Mononuclear cell (primary cell): ENCODE results near the gene MRFAP1. TPM values are rescaled to one million over a fixed set of nuclear protein-coding genes. Genes with fewer than 3 reads are reported as not detected.
"Not testable (repeated sequence)": the region's sequence is repeated elsewhere in the genome, so short reads cannot be mapped to it uniquely, and the experiment has no call there.

Experiments used
- H3K27me3 ChIP-seq: 2 replicates; pipeline ENCODE4 v1.6.0; 2011; ENCODE audit warnings: low read length, control low read depth; ENCODE audit not compliant: insufficient read depth
- H3K4me1 ChIP-seq: 2 replicates; pipeline ENCODE4 v1.5.1; 2011; ENCODE audit warnings: mild to moderate bottlenecking, low read length, control low read depth; ENCODE audit not compliant: insufficient read depth
- H3K4me3 ChIP-seq: 2 replicates; pipeline ENCODE4 v1.5.1; 2011; ENCODE audit warnings: mild to moderate bottlenecking, low read length, moderate library complexity
- H3K9me3 ChIP-seq: 2 replicates; pipeline ENCODE4 v1.5.1; 2011; ENCODE audit warnings: low read depth, mild to moderate bottlenecking, control low read depth, low read length
- total RNA-seq: library from RNA; depleted of rRNA; stranded (reverse); fragments of >200 nt; gene quantifications from one replicate; pipeline ENCODE4 v1.2.3, GENCODE V29; 2012

Gene MRFAP1
- total RNA-seq, 1 donor = 77.9 TPM

DNA sequence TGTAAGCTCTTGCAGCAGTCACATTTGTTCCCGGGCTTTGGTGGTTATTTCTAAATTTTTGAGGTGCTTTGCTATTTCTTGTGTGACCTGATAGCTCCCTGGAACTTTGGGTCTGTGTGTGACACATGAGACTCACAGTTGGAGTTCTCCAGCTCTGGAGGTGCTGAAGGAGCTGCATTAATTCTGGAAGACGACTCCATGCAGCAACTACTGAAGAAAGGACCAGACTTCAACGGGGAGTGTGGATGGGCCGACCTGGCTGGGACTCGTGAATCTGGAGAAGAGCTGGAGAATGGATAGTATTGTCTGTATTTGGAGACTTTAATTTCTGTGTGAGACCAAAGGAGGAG is 1.5 kb downstream of the MRFAP1 start:
- H3K4me1 ChIP-seq = peaks cover 27% of the 10 kb centered on the region
- H3K27me3 ChIP-seq = no peaks in the 10 kb centered on the region
- peak overlapping the region; percentile 83 for H3K4me3 ChIP-seq
- no peaks in the 10 kb centered on the region for H3K9me3 ChIP-seq

DNA sequence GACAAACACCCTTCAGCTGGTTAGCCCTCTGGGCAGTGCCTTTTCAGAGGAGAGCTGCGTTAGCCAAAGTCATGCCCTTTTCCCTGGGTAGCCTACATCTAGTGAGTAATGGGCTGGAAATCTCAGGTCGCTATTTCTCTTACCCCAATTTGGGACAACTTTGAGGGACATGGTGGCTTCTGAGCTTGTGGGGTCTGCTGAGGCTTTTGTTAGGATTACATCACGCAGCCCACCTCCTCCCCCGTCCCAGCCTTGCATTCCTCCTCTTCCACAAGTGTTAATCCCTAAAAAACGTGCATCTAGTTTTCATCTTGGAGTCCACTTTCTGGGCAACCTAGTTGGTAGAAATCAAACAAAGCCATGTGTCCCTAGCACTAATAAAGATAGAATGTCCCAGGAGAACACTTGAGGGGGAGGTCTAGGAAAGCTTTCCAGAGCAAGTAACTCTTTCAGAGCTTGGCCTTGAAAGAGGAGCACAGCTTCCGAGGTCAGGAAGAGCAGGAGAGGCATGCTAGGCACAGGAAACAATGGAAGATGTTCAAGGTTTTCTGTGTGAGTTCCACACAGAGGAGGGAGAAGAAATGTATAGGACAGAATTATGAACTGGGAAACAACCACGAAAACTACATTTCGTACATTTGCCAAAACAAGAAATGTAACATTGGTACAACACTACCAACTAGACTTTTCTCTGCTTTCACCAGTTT is 2.8 kb downstream of the MRFAP1 start:
- no peaks in the 10 kb centered on the region for H3K27me3 ChIP-seq
- H3K9me3 ChIP-seq = no peaks in the 10 kb centered on the region
- no peak overlapping the region for H3K4me3 ChIP-seq
- H3K4me1 ChIP-seq = peaks cover 27% of the 10 kb centered on the region

DNA sequence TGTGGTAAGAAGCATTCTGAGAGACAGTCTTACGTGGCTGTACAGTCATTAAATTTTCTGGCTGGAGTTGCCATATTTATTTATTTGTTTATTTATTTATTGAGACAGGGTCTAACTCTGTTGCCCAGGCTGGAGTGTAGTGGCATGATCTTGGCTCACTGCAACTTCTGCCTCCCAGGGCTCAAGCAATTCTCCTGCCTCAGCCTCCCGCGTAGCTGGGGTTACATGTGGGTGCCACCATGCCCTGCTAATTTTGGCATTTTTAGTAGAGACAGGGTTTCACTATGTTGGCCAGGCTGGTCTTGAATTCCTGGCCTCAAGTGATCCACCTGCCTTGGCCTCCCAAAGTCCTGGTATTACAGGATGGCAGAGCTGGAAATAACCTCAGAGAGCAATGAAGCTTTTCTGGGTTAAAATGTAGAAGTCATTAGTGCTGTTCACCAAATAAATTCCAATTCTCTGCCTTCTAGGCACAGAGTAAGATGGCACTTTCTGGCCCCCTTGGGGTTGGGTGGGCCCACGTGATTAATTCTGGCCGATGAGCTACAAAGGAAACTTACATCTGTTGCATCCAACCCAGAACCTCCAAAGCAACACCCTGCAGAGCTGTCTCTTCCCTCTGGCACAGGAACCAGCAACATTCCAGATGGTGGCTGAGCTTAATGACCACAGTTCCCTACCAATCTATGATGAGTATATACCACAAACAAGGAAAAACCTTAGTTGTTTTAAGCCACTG is 4.5 kb downstream of the MRFAP1 start:
- H3K9me3 ChIP-seq = no peaks in the 10 kb centered on the region
- H3K4me3 ChIP-seq = no peak overlapping the region
- no peaks in the 10 kb centered on the region for H3K27me3 ChIP-seq
- H3K4me1 ChIP-seq = peaks cover 24% of the 10 kb centered on the region

DNA sequence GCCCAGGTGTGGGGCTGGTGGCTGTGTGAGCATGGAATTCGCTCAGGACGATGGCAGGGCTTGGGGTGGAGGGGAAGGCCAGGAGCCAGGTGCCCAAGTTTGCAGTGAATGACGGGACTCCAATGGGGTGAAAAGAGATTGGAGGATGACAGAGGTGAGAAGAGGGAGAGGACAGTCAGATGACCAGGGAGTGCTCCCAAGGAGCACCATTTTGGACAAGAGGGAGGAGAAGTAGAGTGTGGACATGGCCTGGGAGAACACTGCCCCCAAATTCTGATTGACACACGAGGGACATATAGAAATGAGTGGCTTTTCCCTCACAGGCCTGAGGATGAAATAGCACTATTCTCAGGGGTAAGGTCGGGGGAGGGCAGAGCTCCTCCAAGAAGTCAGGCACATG is 6.7 kb downstream of the MRFAP1 start:
- peaks cover 12% of the 10 kb centered on the region for H3K4me1 ChIP-seq
- no peaks in the 10 kb centered on the region for H3K9me3 ChIP-seq
- H3K27me3 ChIP-seq = no peaks in the 10 kb centered on the region
- H3K4me3 ChIP-seq = no peak overlapping the region

DNA sequence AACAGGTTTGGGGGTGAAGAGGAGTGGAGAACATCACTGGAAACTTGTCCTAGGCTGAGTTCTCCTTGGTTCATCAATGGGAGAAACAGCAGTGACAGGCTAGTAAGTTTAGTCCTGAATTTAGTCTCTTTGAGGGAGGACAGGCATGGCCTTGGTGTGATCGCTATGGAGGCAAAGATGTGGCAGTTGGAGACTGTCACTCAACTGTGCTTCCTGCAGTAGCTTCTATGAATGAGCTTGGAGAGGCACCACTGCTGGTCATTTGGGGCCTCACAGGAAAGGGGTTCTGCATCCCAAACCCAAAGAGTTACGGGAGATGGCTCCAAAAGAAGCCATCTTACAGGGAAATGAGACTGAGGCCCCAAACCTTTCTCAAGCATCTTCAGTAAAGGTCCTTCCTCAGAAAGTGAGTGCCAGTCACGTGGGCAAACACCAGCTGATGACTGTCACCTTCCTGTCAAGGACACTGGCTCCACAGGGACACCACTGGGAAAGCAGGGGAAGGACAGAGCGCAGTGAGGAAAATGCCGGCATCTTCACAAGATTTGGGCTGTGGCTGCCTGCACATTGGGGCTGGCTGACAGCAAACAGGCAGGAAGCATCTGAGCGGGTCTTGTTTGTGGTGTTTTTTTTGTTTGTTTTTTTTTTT is 7.2 kb downstream of the MRFAP1 start:
- Histone ChIP-seq H3K4me1 (peaks cover 6% of the 10 kb centered on the region), H3K27me3 (no peaks in the 10 kb centered on the region), H3K4me3 (no peak overlapping the region), H3K9me3 (no peaks in the 10 kb centered on the region)

DNA sequence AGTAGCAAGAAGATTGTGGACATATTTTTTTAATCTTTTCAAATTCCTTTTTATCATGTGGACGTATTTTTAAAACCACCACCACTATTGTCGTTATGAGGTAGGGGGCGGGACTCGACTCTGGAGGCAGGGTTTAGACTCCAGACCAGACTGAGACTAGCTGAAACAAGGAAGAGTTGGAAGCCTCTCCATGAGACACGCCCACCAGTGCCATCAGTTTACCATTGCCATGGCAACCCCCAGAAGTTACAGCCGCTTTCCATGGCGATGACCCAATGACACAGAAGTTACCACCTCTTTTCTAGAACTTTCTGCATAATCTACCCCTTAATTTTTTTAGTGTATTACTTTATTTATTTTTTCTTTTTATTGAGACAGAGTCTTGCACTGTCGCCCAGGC is 8.7 kb downstream of the MRFAP1 start:
- Histone ChIP-seq H3K4me3 (no peak overlapping the region), H3K4me1 (no peaks in the 10 kb centered on the region), H3K27me3 (no peaks in the 10 kb centered on the region), H3K9me3 (no peaks in the 10 kb centered on the region)

DNA sequence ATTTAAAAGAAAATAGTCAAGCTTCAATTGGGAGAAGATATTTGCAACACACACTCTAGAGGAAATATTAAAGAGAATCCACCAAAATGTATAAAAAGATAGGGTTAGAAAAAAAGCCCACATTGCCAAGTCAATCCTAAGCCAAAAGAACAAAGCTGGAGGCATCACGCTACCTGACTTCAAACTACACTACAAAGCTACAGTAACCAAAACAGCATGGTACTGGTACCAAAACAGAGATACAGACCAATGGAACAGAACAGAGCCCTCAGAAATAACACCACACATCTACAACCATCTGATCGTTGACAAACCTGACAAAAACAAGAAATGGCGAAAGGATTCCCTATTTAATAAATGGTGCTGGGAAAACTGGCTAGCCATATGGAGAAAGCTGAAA is 13.7 kb downstream of the MRFAP1 start:
- H3K4me3 ChIP-seq, H3K9me3 ChIP-seq: not testable (repeated sequence)
- Histone ChIP-seq H3K27me3 (peaks cover 12% of the 10 kb centered on the region), H3K4me1 (peaks cover 11% of the 10 kb centered on the region)

DNA sequence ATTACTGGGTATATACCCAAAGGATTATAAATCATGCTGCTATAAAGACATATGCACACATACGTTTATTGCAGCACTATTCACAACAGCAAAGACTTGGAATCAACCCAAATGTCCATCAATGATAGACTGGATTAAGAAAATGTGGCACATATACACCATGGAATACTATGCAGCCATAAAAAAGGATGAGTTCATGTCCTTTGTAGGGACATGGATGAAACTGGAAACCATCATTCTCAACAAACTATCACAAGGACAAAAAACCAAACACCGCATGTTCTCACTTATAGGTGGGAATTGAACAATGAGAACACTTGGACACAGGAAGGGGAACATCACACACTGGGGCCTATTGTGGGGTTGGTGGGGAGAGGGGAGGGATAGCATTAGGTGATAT is 14.8 kb downstream of the MRFAP1 start:
- H3K9me3 ChIP-seq, H3K4me3 ChIP-seq: not testable (repeated sequence)
- Histone ChIP-seq H3K27me3 (peaks cover 21% of the 10 kb centered on the region), H3K4me1 (peaks cover 14% of the 10 kb centered on the region)

DNA sequence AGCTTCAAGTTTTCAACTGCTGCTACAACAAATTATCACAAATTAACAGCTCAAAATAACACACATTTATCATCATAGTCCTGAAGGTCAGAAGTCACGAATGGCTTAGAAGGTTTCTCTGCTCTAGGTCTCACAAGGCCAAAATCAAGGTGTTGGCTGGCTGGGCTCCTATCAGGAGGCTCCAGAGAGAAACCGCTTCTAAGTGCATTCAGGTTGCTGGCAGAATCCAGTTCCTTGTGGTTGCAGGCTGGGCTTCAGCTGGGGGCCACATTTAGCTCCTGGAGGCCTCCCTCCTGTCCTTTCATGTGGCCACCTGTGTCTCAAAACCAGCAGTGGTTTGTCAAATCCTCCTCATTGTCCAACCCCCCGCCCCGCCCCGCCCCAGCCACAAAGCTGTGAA is 15.4 kb downstream of the MRFAP1 start:
- Histone ChIP-seq H3K4me1 (peaks cover 14% of the 10 kb centered on the region), H3K9me3 (no peaks in the 10 kb centered on the region), H3K27me3 (peaks cover 24% of the 10 kb centered on the region), H3K4me3 (no peak overlapping the region)

DNA sequence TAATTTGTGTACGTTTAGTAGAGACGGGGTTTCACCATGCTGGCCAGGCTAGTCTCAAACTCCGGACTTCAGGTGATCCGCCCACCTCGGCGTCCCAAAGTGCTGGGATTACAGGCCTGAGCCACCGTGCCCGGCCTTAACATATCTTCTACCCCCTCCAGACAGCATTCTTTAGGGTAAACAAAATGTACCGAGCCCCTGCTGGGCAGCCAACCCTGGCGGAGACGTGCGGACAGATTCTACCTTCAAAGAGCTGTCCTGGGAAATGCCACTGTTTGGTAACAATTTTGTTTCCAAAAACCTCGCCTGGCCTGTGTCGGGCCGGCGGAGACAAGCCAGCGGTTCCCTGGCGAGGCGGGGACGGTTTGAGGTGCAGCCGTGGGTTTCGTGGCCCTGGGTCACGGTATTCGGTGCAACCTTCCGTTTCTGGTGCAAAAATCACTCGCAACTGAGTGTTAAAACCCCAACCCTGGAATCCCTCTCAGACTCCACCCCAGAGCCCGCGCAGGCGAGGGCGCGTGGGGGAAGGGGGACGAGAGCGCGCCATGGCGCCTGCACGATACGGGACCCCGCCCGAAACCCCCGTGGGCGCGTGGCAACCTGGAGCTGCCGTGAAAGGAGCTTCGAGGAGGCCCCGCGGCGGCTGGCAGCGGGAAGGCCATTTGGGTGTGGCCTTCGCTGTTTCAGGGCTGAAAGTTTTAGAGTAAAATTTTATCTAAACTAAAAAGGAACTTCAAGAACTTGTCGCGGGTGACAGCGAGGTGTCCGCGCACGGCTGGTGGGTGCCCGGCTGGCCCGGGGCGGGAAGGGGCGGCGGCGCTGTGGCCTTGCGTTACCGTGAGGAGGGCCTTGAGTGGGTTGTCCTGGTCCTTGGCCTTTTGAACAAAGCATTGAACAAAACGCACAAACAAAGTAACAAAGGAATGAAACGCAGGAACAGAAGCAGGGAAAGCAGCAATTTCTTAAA is 17.0 kb downstream of the MRFAP1 start:
- H3K27me3 ChIP-seq = peaks cover 38% of the 10 kb centered on the region
- H3K4me1 ChIP-seq = peaks cover 14% of the 10 kb centered on the region
- H3K9me3 ChIP-seq = no peaks in the 10 kb centered on the region
- no peak overlapping the region for H3K4me3 ChIP-seq

DNA sequence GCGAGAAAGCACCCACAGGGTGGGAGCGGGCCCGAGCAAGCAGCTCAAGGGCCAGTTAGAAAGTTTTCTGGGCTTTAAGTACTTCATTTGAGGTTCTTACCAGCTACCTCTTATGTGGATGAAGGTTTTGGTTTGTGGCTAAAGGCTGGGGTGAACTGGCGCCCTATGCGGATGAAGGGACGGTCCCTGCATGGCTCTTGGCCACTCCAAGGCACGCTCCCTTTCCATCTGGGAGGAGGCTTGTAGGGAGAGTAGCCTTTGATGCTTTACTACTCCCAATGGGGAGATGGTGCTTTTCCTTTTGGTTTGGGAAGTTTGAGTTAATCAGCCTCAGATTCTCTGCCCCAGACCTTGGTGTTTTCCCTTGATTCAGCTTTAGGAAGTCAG is 17.7 kb downstream of the MRFAP1 start:
- peaks cover 45% of the 10 kb centered on the region for H3K27me3 ChIP-seq
- H3K4me1 ChIP-seq = peaks cover 14% of the 10 kb centered on the region
- H3K4me3 ChIP-seq = no peak overlapping the region
- no peaks in the 10 kb centered on the region for H3K9me3 ChIP-seq

DNA sequence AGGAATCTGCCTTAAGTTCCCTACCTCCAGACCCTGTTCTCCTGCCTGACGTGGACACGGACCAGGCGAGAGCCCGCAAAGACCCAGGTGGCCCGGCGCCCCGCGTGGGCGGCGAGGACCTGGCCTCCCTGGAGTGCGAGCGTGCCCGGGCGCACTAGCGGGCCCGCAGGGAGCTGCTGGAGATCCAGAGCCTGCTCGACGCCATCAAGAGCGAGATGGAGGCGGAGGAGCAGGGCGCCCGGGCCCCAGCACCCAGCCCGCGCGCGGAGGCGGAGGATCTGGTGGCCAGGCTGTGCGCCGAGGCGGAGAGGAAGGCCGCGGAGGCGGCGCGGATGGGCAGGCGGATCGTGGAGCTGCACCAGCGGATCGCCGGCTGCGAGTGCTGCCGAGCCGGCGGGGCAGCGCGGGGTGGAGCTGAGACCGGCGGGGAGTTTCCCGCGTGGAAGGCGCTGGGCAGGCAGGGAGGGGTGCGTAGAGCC is 18.2 kb downstream of the MRFAP1 start:
- H3K27me3 ChIP-seq = peaks cover 49% of the 10 kb centered on the region
- no peaks in the 10 kb centered on the region for H3K9me3 ChIP-seq
- H3K4me1 ChIP-seq = peaks cover 14% of the 10 kb centered on the region
- no peak overlapping the region for H3K4me3 ChIP-seq

DNA sequence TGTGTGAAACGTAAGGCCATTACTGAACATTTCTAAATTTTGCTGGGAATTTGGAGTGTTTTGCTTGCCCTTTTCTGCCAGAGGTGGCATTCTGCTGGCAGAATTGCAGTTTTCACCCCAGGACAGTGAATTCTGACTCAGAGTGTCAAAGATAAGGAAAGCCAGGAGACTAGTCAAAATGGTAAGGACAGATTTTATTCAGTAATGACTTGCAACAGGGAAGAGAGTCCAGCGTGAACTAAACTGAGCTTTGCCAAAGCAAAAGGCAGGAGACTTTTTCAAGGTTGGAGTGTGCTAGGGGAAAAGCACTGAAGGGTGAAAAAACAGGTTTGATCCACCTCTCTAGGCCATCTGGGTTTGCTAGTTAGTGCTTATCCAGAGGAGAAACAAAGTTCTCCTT is 19.4 kb downstream of the MRFAP1 start:
- Histone ChIP-seq H3K9me3 (no peaks in the 10 kb centered on the region), H3K4me1 (peaks cover 14% of the 10 kb centered on the region), H3K27me3 (peaks cover 53% of the 10 kb centered on the region), H3K4me3 (no peak overlapping the region)

DNA sequence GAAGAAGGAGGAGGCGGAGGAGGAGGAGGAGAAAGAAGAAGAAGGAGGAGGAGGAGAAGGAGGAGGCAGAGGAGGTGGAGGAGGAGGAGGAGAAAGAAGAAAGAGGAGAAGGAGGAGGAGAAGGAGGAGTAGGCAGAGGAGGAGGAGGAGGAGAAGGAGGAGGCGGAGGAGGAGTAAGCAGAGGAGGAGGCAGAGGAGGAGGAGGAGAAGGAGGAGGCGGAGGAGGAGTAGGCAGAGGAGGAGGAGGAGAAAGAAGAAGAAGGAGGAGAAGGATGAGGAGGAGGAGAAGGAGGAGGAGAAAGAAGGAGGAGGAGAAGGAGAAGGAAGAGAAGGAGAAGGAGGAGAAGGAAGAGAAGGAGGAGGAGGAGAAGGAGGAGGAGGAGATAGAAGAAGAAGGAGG is 19.9 kb downstream of the MRFAP1 start:
- Histone ChIP-seq H3K27me3 (peaks cover 55% of the 10 kb centered on the region), H3K4me1 (peaks cover 14% of the 10 kb centered on the region)

DNA sequence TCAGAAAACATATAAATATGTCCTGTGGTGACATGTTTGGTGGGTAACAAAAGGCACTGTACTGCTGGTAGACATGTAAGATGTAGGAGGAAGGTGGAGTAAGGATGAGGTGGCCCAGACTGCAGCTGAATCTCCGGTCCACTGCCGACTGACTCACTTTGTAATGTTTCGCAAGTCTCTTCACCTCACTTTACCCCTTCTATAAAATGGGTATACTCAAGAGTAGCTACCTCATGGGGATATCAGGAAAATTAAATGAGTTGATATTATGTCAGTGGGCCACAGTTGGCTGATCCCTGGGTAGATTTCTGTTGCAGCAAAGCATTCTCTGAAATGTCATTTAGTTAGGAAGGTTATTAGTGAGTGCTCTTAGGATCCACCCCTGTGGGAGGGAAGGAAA is 22.1 kb downstream of the MRFAP1 start:
- Histone ChIP-seq H3K4me3 (no peak overlapping the region), H3K27me3 (peaks cover 55% of the 10 kb centered on the region), H3K4me1 (peaks cover 14% of the 10 kb centered on the region), H3K9me3 (no peaks in the 10 kb centered on the region)

More for the DNA sequence above, 19.9 kb downstream of the MRFAP1 start:
- H3K9me3 ChIP-seq = no peaks in the 10 kb centered on the region
- no peak overlapping the region for H3K4me3 ChIP-seq
